ENCODE measurements around the gene JAZF1.

The JAZF1 gene

DNA sequence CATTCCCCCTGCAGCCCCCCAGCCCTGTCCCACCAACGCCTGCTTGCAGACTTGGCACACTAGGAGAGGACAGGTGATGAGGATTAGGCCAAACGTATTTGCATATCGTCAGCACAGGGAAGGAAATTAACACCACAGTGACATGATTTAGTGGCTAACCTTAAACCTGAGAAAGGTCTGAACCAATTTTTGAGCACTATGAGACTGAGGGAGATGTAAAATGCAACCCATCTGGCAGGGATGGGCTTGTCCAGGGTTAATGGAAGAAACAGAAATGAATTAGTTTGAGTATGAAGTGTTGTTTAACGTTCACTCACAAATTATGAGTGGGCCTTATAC is 257.0 kb downstream of the JAZF1 start:
- in situ Hi-C loops (cut with HindIII; ENCODE audit: low sequenced_read_pairs): loop anchor here (25.0 kb wide), 1 partner anchor 711 kb away; the partner anchor contains the start of gene HOXA13

DNA sequence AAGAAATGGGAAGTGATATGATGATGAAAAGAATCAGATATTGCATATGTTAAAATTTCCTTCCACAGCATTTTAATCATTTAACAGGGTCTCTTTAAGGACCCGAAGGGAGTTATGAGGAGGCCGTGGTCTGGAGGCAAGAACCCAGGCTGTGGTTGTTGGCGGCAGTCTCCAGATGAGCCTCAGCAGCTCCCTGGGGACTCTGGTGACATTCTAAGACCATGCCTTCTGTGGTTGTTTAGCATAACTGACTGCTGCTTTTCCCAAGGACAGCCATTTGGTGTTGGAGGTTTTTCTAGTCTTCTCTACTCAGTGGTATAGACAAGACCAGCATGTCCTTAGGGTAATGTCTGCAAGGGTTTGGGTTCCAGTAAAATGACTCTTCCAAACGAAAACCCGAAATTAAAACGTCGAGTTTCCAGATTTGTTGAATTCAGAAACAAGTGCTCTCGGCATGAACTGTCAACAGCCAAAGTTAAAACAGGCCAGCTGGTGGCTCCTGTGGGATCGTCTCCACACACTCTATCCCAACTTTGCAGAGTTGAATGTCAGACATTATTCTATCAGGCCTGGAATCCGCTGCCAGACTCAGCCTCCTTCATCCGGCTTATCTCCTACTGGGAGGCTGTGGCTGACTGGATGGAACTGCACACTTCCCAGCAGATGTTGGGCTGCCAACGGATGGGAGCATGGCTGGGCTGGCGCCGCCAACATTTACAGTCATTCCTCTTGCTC is 257.5 kb downstream of the JAZF1 start:
- in situ Hi-C loops (cut with HindIII; ENCODE audit: low sequenced_read_pairs): loop anchor here (25.0 kb wide), 1 partner anchor 711 kb away; the partner anchor contains the start of gene HOXA13

DNA sequence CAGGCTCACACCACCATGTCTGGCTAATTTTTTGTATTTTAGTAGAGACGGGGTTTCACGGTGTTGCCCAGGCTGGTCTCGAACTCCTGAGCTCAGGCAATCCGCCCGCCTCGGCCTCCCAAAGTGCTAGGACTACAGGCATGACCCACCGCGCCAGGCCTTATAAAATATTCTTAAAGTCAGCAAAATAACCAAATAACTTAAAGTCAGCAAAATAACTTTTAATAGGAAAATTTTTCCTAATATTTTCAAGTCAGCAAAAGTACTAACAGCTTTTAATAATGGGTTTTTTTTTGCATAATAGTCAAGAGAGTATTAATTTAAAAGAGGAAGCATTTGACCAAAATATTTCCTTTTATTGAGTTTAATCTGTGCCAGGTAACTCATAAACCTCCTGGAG is 258.2 kb downstream of the JAZF1 start:
- in situ Hi-C loops (cut with HindIII; ENCODE audit: low sequenced_read_pairs): loop anchor here (25.0 kb wide), 1 partner anchor 710 kb away; the partner anchor contains the start of gene HOXA13

DNA sequence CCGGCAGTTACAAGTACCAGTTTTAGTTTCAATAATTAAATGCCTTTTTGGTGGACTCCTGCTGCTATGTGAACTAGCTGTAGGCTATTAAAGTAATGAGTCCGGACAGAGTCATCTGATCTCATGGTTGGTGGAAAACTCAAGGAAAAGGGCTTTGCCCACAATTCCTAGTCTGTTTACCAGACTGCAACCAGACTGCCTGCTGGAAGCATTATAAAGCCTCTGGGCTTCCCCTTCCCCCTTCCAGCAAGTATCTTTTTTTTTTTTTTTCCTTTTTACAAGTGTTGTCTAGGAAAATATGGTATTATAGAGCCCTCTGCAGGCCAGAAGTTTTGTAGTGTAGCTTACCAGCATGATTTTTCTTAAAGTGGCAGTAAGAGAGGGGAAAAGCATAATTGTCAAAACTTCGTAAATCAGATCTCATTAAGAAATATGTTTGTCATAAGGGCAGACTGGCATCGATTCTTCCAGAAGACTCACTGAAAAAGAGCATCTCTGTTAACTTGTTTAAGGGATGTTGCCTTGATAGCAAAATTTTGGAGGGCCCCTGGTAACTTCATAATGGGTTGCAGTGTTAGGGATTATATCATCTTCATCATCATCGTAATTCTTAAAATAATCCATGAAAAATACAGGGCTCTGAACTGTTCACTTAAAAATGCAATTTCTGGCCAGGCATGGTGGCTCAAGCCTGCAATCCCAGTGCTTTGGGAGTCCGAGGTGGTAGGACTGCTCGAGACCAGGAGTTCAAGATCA is 259.3 kb downstream of the JAZF1 start:
- in situ Hi-C loops (cut with HindIII; ENCODE audit: low sequenced_read_pairs): loop anchor here (25.0 kb wide), 1 partner anchor 709 kb away; the partner anchor contains the start of gene HOXA13

DNA sequence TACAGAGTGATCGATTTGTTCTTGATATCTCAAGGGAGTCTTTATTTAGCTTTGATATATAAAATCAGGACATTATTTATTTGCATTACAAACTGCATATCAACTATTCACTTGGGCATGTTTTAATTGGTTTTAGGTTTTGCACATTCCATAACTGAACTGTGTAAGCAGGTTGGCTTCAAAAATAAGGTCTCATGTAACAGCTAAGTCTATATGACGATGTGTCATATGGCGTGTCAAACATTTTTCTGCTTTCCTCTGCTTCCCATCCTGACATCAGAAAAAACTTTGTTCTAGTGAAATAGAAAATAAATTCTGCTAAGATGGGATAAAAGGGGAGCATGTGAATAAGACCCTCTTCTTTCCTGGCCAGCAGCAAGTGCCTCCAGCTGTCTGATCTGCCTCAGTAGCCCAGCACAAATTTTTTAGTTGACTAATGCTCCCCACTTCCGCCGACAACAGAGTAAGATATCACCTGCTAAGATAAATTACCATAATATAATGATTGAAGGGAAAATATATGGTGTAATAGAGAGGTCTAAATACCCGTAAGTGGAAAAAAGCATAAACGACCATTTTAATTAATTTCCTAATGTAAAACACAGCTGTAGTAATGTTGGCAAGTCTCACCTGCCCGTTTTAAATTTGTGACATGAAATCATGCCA is 260.2 kb downstream of the JAZF1 start:
- in situ Hi-C loops (cut with HindIII; ENCODE audit: low sequenced_read_pairs): loop anchor here (25.0 kb wide), 1 partner anchor 708 kb away; the partner anchor contains the start of gene HOXA13

DNA sequence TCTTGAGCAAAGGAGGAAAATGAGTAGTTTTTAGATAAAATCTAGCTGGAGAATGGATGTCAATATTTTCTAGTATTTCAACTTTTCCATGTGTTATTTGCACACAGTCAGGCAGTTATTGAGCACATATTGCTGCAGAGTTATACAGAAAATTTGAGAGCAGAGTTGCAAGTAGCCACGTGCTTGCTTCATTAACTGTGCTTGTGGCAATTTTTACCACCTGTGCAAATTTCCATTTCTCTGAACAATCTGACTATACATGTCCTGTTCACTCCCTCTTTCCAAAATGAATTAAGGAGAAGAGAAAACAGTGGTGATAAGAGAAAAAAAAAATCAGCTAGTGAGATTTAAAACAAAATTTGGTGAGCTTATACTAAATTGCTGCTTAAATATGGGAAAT is 262.1 kb downstream of the JAZF1 start:
- in situ Hi-C loops (cut with HindIII; ENCODE audit: low sequenced_read_pairs): loop anchor here (25.0 kb wide), 1 partner anchor 706 kb away; the partner anchor contains the start of gene HOXA13

DNA sequence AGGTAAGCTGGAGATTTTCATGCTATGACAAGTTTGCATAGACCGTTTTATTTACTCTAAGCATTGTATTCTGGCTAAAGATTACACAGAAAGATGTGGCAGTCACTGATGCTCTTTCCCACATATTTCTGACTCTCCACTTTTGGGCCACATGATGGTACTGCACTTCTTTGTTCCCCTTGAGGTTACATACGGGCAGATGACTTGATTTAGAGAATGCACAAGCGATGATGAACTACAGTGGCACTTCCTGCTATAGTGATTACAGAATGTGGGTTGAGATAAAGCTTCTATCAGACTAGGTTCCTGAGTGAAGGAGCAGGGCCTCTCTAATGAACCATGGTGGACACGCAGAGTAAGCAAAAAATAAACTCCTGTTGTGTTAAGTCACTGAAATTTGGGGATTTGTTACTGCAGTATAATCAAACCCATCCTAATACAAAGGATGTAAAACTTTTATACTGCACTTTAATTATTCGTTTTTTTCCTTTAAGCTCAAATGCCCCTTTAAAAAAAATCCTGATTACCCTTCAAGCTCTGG is 262.8 kb downstream of the JAZF1 start:
- in situ Hi-C loops (cut with HindIII; ENCODE audit: low sequenced_read_pairs): loop anchor here (25.0 kb wide), 1 partner anchor 706 kb away; the partner anchor contains the start of gene HOXA13

DNA sequence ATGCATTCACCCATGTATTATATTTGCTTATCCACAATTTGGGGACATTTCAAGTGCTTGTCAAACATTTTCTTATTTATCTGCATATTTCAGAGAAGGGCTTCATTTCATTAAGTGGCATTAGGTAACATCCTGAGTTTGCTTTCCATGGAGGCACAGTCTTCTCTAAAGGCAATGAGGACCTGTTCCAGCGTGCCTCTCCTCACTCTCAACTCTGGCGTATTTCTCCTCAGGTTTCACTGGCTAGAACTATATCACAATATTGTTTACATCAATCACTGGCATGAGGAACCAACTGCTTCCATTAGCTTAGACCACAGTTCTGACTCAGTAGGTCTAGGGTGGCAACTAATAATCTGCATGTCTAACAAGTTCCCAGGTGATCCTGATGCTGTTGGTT is 263.5 kb downstream of the JAZF1 start:
- in situ Hi-C loops (cut with HindIII; ENCODE audit: low sequenced_read_pairs): loop anchor here (25.0 kb wide), 1 partner anchor 705 kb away; the partner anchor contains the start of gene HOXA13

DNA sequence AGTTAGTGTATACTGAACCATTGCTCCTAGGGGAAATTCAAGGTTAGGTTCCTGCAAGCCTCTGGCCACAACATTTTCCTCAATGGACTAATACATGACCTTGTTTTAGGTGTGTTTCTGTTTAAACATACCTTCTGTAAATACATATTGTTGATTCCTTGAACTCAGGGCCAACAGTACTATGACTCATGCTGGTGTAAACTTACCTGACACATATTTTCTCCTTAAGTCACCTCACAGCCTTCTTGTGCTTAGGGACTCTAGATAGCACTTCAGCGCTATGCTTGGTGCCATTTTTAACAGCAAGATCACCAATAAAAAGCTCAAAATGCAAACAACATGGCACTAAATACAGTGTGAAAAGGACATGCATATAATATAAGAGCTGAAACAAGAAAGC is 264.2 kb downstream of the JAZF1 start:
- in situ Hi-C loops (cut with HindIII; ENCODE audit: low sequenced_read_pairs): loop anchor here (25.0 kb wide), 1 partner anchor 704 kb away; the partner anchor contains the start of gene HOXA13

DNA sequence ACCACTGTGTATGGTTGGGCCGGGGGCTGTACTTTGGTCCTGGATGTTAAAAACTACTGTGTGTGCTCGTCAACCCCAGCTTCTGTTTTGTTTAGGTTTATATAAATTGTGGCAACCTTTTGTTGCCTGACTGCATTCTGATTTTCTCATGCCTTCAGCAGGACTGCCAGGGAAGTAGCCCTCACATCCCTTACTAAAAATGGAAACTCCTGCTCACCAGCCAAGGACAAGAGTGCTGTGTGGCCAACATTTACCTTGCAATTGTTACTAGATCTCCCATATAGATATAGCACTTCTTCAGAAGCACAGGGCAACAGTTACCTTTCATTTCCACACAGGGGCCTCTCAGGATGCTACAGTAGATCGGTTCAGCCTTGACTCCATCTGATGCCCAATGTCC is 266.2 kb downstream of the JAZF1 start:
- in situ Hi-C loops (cut with HindIII; ENCODE audit: low sequenced_read_pairs): loop anchor here (25.0 kb wide), 1 partner anchor 702 kb away; the partner anchor contains the start of gene HOXA13

DNA sequence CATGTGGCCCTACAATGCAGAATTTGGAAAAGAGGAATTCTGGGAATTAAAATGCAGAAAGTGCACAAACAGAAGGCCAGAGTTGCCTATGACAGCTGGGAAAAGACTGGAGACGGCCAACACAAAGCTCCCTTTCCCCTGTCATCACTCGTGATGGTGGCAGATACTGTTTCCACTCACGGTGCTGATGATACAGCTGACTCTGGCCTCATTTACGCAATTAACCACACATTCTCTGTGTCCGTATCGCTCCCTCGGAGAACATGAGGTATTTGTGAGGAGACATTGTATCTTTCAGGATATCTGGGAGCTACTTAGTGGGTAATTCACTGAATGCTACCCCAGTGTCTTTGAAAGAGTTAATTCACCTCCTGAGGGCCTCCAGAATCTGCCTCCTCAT is 267.8 kb downstream of the JAZF1 start:
- in situ Hi-C loops (cut with HindIII; ENCODE audit: low sequenced_read_pairs): loop anchor here (25.0 kb wide), 1 partner anchor 700 kb away; the partner anchor contains the start of gene HOXA13

DNA sequence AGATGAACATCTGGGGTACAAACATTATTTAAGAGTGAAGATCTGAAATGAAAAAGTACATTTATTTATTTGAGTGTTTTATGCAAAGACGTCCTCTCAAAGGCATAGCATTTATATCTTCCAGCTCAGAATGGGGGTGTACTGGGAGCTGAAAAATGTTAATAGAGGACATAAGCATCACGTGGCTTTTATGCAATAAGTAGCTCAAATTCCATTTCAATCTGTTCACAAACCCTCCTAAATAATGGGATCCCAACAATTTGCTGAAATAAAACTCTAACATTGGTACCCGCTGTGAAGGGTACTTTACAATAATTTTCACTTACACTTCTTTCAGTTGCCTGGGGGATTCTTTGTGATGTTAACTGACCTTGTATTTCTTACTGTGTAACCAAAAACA is 268.7 kb downstream of the JAZF1 start:
- in situ Hi-C loops (cut with HindIII; ENCODE audit: low sequenced_read_pairs): loop anchor here (25.0 kb wide), 1 partner anchor 700 kb away; the partner anchor contains the start of gene HOXA13

DNA sequence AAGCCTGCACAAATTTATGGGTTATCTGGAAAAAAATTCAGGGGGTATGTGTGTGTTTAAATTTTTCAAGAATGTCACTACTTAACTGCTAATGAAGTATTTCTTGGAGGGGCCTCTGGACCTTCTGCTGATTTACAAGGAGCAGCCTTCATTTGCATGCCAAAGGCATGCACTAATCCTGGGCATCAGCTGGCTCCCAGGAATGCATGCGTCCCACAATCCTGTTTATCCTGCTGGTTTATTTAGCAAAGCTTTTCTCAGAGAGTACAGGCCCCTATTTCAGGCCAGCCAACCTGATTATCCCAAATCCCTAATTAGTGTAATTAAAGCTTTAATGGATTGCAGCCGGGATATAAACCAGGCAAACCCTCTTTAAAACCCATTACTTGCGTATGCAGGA is 270.3 kb downstream of the JAZF1 start:
- in situ Hi-C loops (cut with HindIII; ENCODE audit: low sequenced_read_pairs): loop anchor here (25.0 kb wide), 1 partner anchor 698 kb away; the partner anchor contains the start of gene HOXA13

DNA sequence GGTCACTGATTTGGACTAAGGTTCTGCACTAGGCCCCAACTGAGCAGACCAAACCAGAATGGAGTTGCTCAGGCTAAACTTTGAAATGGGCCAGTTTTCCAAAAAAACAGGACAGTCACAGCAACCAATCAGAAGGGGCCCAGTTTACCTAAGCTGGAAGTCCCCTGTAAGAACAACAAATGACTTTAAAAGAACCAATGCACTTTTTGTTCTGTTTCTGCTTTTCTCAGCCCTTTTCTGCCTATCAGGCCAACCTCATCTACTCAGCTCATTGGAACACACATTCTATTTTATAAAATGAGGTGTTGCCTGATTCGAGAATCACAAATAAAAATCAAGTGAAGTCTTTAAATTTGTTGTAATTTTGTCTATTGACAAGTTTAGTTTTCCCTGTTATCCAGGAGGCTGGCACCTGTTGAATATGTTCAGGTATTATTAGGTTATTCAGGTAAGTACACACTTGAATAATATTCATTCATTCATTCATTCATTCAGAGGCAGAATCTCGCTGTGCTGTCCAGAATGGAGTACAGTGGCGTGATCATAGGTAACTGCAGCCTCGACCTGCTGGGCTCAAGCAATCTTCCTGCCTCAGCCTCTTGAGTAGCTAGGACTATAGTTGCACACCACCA is 271.9 kb downstream of the JAZF1 start:
- in situ Hi-C loops (cut with HindIII; ENCODE audit: low sequenced_read_pairs): loop anchor here (5.0 to 25.0 kb wide), 2 partner anchors 54 to 696 kb away; partner anchors contain the start of gene HOXA13

DNA sequence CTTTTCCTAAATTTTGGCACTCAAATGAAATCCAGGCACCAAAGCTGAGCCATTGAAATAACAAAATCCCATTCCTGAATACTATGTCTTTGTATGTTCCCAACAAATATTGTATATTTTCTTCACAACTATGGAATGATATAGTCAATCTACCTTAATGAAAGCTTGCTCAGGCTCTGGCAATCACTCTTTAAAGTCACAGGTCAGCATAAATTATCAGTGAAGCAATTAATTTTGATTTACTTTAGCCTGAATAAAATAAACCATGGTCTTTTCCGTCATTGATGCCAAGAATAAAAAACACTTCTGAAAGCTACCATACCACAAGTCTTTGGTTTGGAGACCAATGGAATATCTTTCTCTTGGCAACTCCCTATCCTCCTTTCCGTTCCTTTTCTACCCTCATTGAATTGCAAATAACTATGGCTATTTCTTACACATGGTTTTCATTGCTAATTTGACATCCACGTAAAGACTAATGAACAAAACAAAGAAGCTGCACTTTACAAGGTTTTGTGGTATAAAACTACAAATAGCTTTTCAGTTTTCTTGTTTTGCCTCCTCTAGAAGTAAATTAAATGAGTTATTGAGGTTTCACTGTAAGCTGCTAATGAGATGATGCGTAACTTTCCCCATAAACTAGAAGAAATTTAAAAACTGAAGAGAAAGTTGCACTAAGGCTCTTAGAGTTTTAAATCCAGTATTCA is 274.1 kb downstream of the JAZF1 start:
- in situ Hi-C loops (cut with HindIII; ENCODE audit: low sequenced_read_pairs): loop anchor here (5.0 to 25.0 kb wide), 2 partner anchors 56 to 694 kb away; partner anchors contain the start of gene HOXA13

DNA sequence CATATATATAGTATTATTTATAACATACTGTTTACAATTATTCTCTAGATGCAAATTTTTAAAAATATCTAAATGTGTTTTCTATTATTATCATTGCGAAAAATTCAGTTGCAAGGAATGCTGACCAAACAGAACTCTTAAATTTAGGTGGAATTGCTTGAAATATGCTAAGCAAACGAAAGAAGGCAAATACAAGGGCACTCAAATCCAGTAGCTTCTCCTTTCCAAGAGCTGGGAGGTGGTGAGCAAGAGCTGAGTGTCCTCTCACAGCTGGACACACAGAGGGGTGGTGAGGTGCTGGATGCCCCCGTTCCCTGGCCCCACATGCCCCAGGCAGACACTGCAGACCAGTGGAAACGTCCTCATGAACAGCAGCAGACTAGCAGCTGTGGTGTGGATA is 274.6 kb downstream of the JAZF1 start:
- in situ Hi-C loops (cut with HindIII; ENCODE audit: low sequenced_read_pairs): loop anchor here (5.0 to 25.0 kb wide), 2 partner anchors 56 to 694 kb away; partner anchors contain the start of gene HOXA13

DNA sequence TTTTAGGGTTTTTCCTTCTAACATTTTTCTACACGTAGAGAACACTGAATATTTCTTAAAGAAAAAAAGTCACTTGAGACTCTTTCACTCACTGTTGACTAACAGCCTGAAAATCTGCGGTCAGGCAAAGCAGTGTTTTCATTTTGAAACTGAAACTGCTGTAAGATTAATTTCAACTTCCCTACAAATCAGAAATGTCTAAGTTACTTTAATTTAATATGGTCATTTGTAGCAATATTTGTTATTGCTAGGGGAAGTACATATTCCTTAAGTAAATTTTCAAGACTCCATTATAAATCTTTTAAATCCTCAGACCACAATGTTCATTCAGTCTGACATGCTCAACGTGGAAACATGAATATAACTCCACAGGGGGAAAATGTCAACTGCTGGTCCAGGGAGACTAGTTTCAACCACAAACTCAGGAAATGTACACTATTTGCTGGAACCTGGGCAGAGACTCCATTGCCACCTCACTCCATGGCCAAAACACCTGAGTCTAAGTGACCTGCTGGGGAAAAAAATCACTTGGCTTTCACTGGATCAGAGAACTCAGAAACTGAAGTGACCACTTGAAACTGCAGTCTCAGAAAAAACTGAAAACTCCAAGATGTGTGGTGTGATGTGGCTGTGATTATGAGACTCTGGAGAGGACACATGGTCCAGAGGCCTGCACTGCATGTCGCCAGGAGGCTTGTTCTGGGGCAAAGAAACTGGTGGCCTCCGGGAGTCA is 279.4 kb downstream of the JAZF1 start:
- in situ Hi-C loops (cut with HindIII; ENCODE audit: low sequenced_read_pairs): loop anchor here (25.0 kb wide), 1 partner anchor 689 kb away; the partner anchor contains the start of gene HOXA13

DNA sequence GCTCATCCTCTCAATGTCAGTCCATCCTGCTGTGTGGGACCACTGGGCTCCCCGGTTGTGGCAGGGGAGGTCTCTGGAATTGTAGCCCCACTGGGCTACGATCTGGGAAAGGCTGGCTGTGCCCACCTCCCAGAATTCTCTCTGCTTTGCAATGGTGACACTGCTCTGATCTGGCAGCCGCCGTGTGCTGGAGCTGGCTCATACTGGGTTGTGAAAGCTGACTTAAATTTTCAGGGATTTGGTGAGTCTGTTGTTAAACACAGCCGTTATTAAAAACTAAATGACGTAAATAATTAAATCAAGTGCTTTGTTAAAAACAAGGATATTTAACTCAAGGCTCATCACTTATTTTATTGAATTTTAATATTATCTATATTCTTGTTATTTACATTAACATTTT is 280.6 kb downstream of the JAZF1 start:
- in situ Hi-C loops (cut with HindIII; ENCODE audit: low sequenced_read_pairs): loop anchor here (25.0 kb wide), 1 partner anchor 688 kb away; the partner anchor contains the start of gene HOXA13

All from endothelial cell of hepatic sinusoid (primary cell).